Activated effector memory CD4-positive, alpha-beta T cell treated with anti-CD3 and anti-CD28 coated beads, Interleukin-2, amount 50 U/mL, for 16 hours (primary cell): ENCODE measurements around the gene FAM118A.
"Not testable (repeated sequence)": the region's sequence is repeated elsewhere in the genome, so short reads cannot be mapped to it uniquely, and the experiment has no call there.

Experiments used
- DNase-seq: peaks from one replicate; pipeline ENCODE4 v3.0.0-alpha.2; 2020

Gene FAM118A

GRCh38 chr22:45284705-45285262 lies 24.9 kb upstream of the FAM118A start, which contains the start of gene UPK3A:
Gene UPK3A, plus strand, starts transcription at chr22:45284949. Its CDS starts 65 bp downstream, at chr22:45285014.
- peak; percentile 88 for DNase-seq

- DNase-seq: no peak
Measured at GRCh38 chr22:45285263-45286058, 24.3 kb upstream of the FAM118A start.

DNA sequence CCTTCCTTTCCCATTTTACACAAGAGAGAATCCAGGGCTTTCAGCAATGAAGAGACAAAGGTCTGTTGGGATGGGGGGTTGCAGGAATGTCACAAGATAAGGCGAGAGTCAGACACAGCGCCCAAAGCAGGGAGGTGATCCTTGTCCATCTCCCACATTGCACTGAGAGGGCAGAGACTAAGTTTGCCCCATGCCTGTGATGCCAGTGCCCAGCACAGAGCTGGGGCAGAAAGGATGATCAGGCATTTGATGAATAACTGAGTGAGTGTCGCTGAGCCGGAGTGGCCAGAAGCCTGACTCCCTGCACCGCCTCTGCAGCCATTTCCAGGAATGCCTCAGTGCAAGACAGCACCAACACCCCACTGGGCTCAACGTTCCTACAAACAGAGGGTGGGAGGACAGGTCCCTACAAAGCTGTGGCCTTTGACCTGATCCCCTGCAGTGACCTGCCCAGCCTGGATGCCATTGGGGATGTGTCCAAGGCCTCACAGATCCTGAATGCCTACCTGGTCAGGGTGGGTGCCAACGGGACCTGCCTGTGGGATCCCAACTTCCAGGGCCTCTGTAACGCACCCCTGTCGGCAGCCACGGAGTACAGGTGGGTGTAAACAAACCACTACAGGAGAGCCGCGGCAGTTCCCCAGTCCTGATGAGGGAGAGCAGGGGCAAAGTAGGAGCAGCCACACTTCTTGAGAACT lies 22.7 kb upstream of the FAM118A start:
- no peak for DNase-seq

DNA sequence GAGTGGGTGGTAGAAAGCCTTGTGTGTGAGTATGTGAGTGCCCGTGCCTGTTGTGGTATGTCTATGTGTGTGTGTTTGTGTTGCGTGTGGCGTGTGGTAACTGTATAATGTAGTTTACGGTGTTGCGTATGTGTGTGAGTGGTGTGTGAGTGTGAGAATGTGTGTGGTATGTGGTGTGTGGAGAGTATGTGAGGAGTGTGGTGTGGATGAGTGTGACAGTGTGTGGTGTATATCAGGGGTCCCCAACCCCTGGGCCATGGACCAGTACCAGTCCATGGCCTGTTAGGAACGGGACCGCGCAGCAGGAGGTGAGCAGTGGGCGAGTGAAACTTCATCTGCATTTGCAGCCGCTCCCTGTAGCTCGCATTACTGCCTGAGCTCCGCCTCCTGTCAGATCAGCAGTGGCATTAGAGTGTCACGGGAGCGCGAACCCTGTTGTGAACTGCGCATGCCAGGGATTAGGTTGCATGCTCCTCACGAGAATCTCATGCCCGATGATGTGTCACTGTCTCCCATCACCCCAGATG lies 19.3 kb upstream of the FAM118A start:
- no peak for DNase-seq

GRCh38 chr22:45291061-45291930 lies 18.4 kb upstream of the FAM118A start:
- no peak for DNase-seq

DNA sequence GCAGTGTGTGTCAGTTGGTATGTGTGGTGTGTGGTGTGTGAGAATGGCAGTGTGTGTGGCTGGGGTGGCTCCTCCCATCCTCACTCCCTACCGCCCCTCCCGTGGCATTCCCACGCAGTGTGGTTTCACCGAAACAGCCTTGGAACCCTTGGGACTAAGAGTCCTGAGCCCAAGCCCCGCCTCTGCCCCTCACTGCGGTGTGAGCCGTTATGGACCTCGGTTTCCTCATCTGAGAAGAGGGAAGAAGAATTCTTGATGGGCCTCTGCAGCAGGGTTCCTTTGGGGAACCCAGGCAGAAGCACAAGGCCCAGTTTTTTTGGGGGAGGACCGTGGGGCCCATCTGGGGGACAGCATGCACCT lies 17.8 kb upstream of the FAM118A start:
- no peak for DNase-seq

DNA sequence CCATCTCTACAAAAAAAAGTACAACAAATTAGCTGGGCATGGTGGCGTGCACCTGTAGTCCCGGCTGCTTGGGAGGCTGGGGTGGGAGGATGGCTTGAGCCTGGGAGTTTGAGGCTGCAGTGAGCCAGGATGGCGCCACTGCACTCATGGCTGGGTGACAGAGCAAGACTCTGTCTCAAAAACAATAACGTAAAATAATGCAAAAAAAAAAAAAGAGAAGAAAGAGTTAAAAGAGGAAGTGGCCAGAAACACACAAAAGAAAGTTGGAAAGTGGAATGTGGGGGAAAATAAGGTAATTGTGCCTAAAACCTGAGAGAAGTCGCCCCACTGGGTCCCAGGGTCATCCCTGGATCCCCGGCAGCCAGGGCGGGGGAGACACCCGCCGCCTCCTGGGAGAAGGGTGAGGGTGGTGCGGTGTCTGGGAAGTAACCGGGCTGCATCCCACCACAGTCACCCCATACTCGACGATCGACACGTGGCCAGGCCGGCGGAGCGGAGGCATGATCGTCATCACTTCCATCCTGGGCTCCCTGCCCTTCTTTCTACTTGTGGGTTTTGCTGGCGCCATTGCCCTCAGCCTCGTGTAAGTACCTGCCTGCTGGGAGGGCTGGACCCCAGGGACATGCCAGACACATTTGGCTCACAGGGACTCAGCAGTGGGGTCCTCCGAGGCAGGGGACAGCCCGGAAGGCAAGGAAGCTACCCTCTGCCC lies 16.8 kb upstream of the FAM118A start:
- DNase-seq: no peak

GRCh38 chr22:45294030-45294429 lies 15.7 kb upstream of the FAM118A start:
- DNase-seq: no peak

GRCh38 chr22:45295004-45295403 lies 14.7 kb upstream of the FAM118A start:
- not testable (repeated sequence) for DNase-seq

DNA sequence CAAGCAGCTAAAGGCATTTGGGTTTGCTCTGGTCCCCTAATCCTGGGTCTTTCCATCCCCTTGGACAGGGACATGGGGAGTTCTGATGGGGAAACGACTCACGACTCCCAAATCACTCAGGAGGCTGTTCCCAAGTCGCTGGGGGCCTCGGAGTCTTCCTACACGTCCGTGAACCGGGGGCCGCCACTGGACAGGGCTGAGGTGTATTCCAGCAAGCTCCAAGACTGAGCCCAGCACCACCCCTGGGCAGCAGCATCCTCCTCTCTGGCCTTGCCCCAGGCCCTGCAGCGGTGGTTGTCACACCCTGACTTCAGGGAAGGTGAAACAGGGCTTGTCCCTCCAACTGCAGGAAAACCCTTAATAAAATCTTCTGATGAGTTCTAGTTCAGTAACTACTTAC lies 14.2 kb upstream of the FAM118A start:
- no peak for DNase-seq

DNA sequence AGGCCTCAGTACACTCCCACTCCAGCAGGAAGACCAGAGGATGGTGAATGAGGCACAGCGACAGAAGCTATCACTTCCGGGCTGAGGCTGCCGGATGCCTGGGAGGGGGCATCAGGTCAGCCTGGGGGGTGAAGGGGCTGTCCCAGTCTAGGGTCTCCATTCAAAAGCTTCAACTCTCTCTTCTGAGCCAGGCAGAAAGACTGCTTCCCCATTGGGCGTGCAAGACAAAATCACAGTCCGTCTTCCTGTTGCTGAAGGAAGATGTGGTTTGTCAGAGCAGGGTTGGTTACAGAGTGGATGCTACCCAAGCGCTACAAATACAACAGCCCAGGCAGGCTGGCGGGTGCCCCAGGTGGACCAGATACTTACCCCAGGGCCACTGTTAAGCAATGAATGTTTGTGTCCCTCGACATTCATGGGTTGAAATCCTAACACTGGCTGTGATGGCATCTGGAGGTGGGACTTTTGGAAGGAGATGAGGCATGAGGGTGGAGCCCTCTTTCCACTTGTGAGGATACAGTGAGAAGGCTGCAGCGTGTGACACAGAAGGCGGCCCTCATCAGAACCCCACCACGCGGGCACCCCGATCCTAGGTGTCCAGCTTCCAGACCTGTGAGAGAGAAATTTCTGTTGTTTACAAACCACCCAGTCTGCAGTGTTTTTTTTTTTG lies 13.0 kb upstream of the FAM118A start:
- DNase-seq: peak; percentile 71

GRCh38 chr22:45298934-45299505 lies 10.7 kb upstream of the FAM118A start:
- no peak for DNase-seq

DNA sequence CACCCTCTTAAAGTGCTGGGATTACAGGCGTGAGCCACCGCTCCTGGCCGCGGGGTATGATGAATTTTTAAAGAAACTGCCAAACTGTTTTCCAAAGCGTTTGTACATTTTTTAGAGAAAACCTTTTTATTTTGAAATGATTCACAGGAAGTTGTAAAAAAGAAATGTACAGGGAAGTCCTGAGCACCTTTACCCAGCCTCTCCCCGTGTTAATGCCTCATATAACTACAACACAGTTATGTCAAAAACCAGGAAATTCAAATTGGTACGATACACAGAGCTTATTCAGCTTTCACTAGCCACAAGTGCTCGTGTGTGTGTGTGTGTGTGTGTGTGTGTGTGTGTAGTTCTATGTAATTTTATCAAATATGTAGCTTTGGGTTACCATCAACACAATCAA lies 7.0 kb upstream of the FAM118A start:
- DNase-seq: no peak

DNA sequence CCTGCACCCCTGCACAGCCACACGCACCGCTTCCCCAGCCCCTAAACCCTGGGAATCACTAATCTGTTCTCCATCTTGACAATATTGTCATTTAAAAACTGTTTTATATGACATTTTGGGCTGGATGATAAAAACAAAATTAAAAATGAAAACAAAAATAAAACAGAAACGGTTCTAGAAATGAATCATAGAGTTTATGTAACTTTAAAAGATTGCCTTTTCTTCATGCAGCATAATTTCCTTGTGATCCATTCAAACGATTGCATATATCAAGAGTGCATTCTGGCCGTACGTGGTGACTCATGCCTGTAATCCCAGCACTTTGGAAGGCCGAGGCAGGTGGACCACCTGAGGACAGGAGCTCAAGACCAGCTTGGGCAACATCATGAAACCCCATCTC lies 6.6 kb upstream of the FAM118A start:
- no peak for DNase-seq

DNA sequence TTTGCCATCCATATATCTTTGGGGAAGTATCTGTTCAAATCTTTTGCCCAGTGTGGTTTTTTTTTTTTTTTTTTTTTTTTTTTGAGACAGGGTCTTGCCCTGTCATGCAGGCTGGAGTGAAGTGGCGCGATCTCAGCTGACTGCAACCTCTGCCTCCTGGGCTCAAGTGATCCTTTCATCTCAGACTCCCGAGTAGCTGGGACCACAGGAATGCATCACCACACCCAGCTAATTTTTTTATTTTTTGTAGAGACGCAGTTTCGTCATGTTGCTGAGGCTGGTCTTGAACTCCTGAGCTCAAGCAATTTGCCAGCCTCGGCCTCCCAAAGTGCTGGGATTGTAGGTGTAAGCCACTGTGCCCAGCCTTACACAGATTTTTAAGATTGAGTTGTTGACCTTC lies 4.8 kb upstream of the FAM118A start:
- DNase-seq: no peak

GRCh38 chr22:45305456-45306075 lies 4.2 kb upstream of the FAM118A start:
- no peak for DNase-seq

DNA sequence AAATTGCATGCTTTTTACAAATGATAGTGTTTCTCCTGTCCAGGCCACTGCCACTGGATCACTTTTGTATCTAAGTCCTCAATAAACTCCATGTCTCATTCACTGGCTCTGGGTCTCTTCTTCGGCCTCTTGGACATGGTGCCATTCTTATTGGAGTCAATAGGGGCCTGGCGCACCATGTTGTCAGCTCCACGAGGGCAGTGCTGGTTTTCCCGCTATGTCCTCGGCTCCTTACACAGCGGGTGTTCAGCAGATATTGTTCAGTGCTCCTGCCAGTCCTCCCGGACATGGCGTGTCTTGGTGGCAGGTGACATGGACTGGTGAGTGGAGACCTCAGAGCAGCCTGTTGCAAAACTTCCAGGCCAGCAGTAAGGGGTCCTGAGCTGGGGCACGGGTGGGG lies 3.6 kb upstream of the FAM118A start:
- DNase-seq: no peak

GRCh38 chr22:45308391-45308956 lies 1.3 kb upstream of the FAM118A start:
- DNase-seq: no peak

DNA sequence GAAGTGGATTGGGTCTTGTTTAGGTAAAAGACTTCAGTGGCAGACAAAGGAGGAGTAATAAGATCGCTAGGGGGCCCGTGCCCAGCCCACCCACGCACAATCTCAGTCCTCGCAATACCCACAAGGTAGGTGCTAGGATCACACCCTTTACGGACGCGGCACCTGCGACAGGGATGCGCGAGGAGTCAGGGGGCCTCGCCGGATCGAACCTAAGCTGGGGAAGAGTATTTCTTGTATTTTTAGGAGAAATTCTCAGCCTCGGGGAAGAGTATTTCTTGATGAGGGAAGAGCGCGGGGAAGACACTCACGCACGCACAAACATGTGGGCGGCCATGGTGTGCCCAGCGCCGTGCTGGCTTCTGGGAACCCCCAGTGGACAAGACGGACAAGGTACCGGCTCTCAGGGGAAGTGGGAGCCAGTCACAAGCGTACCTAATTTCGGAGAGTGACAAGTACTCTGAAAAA lies 745 bp upstream of the FAM118A start:
- no peak for DNase-seq

DNA sequence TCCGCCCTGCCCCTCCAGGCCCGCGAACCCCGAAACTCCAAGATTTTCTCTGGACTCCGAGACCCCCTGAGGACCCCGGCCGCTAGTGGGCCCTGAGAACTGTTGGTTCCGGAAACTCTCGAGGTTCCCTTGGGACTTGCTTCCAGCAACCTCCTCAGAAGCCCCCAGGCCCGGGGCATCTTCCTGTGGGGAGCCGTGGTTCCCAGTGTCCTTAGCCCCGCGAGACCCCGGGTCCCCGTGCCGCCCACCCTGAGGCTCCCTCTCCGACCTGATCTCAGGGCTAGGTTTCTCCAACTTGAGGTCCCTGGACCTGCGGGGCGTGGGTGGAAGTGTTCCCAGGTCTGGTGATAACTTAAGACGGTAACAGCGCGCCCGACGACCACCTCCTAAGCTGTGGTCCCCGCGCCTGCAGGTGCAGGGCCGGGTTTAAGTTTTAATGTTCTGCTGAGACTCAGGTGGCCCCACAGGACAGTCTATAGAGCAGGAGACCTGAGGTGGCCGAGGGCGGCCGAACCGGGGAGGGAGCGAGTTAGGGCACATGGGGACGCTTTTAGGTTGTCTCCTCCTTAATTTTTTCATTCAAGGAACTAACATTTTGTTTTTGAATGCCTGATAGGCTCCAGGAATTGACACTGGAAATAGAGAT lies 720 bp downstream of the FAM118A start:
- DNase-seq: peak; percentile 68
